GM18499 (cell line): ENCODE results near the gene SHC1.

Experiments used
- ATAC-seq: cut with Tn5 transposase; IDR thresholded peaks from one replicate; pipeline ENCODE4 v1.9.1; 2021; ENCODE audit warnings: moderate number of reproducible peaks; ENCODE audit not compliant: insufficient read depth, unreplicated experiment

The SHC1 gene

DNA sequence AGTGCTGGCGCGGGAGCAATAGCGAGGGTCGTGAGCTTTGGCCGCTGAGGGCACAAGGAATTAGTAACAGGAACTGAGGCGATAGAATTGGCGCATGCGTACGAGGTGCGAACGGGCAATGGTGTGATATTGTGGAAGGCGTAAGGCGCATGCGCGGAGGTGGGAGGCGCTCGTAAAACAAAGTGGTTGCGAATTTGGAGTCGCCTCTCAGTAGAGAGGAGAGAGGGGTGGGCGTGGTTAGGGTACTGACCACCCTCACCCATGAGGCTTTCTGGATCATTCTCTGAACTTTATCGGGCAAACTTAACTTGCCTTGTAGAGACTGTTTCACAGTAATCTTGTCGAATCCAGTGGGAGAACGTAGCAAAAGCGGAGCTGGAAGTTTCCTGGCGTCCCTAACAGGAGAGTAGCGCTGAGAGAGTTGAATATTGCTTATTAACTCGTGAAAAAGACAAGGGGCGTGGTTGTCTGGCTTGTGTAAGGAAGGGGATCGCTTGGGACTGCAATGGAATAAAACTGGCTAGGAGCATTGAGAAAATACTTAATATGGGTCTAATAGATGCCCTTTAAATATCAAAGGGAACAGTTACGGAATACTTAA is 4.4 kb upstream of the SHC1 start:
- peak; percentile 23 for ATAC-seq

DNA sequence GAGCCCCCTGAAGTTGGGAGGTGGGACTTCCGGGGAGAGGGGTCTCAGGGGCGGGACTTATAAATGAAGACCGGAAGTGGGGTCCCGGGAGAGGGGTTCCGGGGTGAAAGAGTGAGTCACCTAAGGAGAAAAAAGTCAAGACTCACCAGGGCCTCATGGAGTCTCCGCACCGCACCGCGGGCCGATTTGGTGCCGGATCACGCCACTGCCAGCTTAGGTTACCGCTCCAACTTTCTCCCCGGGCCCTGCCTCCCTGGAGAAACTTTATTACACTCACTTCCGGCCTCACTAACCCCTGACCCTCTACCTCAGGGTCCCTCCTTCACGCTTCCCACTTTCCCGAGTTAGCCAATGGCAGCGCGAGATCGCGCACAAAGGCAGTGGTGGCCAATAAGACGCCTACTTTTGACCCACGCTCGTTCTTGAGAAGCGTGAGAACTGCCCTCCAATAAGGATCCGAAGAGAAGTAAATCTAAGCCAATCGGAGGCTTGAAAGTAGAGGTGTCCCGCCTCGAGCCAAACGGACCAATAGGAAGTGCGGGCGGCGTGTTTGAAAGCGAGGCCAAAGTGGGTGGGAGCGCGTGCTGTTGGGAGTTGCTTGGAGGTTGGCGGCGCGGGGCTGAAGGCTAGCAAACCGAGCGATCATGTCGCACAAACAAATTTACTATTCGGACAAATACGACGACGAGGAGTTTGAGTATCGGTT is 3.7 kb upstream of the SHC1 start, which contains the start of gene CKS1B:
CKS1B (plus strand) TSS at position 580 of the 706 bp plus-strand sequence; CDS start at position 645, 65 bp downstream.
- peak; percentile 72 for ATAC-seq

DNA sequence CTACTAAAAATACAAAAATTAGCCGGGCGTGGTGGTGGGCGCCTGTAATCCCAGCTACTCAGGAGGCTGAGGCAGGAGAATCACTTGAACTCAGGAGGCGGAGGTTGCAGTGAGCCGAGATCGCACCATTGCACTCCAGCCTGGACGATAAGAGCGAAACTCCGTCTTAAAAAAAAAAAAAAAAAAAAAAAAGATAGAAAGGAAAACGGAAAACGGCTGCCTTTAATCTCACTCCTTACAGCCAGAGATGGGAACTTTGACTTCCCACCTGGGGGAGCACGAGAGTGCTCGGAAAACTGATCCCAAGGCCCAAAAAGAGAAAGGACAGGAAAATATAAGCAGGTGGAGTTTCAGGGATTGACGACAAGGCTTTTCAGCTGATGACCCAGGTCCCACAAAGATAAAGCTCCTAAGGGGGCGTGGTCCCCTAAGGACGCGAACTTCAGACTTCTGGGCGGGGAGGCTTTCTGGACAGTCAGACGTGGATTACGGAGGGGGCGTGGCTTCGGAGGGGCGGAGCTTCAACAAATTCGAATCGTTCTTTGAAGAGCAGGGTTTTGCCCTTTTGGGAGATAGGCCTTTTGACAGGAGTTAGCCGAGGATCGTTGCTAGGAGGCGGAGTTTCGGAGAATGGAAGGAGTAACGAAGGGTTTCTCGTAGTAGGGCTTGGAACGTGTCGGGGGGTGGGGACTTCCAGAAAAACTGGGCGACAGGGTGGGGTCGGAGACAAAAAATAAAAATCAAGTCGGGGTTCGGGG is 3.0 kb upstream of the SHC1 start:
- no peak for ATAC-seq

DNA sequence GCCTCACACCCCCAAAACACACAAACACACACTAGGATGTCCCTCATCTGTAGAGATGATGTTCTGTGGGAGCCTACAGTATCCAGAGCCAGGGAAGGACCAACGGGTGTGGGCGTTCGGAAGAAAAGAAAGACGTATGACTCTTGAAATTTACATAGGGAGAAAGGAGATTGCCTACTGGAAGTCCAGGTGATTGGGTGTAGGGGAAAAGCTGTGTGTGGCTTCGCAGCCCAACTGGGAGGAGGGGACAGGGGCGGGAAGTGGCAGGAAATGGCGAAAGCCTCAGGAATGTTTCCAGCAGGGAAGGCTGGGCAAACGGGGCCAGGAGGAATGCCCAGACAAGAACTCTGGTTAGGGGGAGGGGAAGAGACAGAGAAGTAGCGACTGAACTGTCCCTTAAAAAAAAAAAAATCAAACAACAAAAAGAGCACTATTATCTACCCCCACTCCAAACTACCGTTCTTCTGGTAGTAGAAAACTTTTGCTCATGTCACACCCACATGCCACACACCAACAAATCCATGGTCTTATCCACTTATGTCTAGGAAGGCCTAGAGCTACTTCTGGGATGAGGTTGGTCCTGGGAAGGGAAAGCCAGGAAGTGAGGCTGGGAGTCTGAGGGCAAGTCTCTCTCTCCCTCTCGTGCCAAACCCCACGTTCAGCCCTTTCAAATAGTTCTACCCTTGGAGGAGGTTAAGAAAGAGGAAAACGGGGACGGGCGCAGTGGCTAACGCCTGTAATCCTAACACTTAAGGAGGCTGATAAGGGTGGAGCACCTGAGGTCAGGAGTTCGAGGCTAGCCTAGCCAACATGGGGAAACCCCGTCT is 2.2 kb upstream of the SHC1 start:
- ATAC-seq: no peak

DNA sequence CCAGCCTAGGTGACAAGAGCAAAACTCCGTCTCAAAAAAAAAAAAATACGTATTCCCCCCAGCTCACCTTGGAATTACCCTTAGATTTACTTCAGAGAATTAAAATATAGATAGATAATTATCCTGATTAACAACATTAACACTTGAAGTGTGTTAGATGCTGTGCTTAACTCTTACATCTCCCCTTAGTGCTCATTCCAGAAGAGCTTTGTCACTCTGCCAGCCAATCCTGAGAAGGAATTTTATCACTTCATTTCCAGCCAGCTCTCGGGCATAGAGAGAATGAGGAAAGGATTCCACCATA is 1.6 kb upstream of the SHC1 start:
- ATAC-seq: no peak

DNA sequence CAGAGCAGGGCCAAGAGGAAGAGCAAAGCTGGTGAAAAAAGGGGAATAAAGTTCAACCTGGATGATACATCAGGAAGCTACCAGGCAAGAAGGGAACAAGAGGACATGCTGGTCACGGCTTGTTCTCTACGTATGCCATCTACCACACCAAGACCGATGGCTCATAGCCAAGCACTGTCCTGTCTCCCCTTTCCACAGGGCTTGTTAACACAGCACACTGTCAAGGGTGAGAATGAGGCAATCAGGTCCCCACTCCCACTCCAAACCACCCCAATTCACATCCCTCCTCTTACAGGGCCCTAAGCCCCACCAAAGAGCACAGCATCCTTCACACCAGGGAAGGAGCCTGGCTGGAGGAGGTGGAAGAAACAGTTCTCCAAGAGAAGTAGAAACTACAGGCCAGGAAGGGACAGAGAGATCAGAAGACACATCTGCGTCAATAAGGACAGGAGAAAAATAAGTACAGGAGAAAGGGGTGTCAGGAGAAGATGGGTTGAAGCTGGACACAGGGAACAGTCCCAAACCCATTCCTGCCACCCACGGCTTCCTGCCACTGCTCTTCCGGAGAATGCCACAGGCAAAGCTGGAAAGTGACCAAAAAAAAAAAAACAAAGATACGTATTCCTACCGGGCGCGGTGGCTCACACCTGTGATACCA is 923 bp upstream of the SHC1 start:
- ATAC-seq: no peak

DNA sequence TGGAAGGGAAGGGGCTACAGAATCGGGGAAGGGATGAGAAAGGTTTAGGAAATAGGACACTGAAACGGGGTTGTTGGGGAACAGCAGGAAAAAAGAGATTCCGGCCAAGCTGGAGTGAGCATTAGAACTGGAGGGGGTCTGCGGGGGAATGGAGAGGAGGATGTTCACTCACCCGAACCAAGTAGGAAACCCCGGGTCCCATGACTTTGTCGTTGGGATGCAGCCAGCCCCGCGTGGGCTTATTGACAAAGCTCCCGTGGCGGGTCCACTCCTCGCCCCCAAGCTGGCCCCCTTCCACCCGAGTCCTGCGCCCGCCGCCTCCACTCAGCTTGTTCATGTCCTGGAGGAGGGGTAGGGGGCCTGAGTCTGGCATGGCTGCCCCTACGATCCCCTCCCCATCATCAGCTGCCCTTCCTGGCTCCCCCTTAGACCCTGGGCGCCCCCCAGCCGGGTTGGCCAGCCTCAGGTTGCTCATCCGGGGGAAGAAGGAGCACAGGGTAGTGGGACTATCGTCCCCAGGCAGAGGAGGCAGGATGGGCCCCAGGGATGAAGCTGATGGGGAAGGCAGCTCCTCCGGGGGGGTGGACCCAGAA is 591 bp downstream of the SHC1 start:
- ATAC-seq: no peak

DNA sequence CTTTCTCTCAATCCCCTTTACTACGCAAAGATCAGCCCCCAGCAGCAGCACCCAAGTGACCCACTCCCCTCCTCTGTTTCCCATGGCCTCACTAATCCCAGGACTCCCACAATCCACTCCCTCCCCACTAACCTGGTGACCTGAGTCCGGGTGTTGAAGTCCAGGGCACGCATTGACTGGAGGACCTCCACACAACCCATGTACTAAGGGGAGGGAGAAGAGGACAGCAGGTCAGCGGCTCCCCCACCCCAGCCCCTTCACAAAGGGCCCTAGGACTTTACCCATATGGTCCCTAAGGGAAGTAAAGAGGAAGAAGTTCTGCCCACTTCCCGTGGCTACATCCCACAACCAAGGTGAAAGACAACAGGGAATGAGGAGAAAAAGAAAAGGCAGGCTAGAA is 1.3 kb downstream of the SHC1 start:
- ATAC-seq: no peak

DNA sequence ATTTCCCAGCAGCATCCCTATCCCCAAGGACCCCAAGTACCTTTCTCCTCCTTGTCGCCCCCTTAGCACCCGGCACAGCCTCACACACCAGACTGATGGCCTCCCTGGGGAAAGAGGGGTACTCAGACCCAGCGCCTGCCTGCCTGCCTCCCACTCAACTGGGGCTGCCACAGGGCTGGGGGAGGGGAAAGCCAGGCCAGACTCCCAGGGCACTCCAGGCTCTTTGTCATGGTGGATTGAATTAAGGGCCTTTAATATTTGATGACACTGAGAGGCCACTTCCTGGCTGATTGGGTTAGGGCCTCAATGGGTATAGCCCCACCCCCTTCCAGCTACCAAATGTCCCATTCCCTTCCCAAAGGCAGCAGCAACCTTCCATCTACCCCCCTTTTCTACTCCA is 1.8 kb downstream of the SHC1 start:
- ATAC-seq: no peak

DNA sequence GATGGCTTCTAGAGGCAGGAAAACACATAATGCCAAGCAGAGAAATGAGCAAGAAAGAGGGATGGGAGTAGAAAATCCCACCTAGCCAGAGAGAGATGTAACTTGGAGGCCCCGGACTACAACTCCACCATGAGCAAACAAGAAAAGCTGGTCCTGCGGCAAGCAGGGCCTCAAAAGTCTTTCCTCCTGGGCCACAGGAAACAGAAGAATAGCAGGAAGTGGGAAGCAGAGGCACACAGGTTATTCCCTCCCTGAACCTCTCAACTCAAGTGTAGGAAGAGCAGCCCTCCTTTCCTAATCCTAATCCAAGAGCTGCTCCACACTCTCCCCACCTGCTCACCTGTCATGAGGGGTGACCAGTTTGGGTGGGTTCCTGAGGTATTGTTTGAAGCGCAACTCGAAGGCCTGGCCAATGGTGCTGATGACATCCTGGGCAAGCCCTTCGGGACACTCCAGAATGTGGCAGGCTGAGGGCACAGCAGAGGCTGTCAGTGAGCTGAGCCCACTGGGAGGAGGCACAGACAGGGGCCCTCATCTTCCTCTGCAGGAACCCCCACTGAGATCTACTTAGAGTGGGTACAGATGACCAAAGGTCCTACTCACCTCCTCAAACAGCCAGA is 3.1 kb downstream of the SHC1 start:
- no peak for ATAC-seq

DNA sequence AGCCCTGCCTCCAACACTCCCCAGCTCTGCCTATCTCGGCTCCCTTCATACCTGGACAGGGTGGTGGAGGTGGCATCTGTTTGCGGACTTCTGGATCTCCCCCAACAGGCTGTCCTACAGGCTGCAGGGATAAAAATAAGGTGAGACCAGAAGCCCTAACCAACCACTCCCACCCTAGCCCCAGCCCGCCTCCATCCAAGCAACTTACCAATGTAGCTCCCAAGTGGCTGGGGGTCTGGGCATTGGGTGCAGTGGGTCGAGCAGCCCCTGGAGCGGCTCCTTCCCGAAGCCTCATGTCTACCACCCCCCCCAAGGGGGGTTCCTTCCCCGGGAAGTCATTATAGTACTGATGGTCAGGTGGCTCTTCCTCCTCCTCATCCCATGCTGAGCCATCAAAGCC is 4.4 kb downstream of the SHC1 start:
- ATAC-seq: no peak

DNA sequence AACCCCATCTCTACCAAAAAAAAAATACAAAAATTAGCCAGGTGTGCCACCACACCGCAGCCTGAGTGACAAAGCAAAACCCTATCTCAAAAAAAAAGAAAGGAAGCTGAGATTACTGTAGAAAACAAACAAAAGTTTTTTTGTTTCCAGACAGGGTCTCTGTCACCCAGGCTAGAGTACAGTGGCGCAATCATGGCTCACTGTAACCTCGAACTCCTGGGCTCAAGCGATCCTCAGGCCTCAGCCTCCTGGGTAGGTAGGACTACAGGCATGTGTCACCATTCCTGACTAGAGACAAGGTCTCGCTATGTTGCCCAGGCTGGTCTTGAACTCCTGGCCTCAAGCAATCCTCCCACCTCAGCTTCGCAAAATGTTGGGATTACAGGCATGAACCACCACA is 6.2 kb downstream of the SHC1 start:
- no peak for ATAC-seq

DNA sequence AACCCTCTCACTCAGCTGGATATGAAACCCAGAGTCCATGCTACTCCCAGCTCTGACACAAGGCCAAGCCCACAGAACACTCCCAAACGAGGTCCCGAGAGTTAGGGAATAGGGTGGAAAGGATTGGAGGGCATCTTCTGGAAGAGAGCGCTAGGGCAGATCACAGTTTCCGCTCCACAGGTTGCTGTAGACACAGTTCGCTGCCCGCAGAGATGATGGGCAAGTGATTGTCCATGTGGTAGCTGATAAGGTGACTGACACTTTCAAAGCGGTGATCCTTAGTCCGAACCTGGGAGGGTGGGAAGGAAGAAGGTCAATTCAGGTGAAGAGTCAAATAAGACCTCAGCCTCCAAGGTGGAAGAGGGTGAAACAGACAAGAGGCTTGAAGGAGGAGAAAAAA is 6.9 kb downstream of the SHC1 start:
- no peak for ATAC-seq

DNA sequence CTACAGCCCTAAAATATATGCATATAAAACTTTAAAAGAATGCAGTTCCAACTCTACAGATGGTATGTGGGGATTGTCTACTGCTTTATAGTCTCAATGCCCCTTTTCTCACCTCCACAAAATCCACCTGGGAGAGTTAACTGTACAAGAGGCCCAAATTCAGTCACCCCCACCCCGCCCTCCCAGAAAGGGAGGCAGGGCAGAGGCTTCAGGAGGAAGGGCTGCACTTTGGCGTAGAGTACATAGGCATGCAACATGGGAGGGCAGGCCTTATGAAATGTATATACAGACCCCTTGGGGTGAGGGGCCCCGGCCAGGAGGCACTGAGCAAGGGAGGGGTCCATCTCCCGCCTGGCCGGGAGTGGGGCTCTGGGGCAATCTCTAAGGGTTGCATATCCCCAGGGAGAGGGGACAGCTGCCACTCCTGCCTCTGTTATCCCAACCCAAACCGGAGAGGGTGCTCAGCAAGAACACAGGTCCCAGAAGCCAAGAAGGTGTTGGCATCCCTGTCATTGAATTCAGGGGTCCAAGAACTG is 7.7 kb downstream of the SHC1 start:
- ATAC-seq: no peak

DNA sequence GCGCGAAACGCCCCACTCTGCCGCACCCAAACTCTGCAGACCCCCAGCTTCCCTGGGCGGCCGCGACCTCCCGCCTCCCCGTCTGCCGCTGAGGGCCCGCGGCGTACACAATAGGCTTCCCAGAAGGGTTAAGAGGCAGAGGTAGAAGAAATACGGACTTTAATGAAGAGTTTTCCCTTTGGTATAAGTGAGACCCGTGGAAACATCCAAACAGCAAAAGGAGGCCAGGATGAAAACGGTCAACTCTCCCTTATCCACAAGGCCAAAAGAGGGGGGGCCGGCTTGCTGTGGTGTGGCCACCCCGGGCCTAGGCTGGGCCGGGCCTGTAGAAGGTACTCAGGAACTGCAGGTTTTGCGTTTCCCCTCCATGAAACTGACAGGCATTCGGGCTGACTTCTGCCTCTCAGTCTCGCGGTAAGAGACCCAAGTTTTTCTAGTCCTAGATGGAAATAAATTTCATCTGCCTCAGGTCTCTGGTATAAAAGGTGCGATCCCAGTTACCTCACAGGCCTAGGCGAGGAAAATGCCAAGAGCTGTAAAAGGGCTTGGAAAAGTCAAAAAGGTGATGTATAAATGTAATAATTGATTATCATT is 8.3 kb downstream of the SHC1 start:
- ATAC-seq: no peak

DNA sequence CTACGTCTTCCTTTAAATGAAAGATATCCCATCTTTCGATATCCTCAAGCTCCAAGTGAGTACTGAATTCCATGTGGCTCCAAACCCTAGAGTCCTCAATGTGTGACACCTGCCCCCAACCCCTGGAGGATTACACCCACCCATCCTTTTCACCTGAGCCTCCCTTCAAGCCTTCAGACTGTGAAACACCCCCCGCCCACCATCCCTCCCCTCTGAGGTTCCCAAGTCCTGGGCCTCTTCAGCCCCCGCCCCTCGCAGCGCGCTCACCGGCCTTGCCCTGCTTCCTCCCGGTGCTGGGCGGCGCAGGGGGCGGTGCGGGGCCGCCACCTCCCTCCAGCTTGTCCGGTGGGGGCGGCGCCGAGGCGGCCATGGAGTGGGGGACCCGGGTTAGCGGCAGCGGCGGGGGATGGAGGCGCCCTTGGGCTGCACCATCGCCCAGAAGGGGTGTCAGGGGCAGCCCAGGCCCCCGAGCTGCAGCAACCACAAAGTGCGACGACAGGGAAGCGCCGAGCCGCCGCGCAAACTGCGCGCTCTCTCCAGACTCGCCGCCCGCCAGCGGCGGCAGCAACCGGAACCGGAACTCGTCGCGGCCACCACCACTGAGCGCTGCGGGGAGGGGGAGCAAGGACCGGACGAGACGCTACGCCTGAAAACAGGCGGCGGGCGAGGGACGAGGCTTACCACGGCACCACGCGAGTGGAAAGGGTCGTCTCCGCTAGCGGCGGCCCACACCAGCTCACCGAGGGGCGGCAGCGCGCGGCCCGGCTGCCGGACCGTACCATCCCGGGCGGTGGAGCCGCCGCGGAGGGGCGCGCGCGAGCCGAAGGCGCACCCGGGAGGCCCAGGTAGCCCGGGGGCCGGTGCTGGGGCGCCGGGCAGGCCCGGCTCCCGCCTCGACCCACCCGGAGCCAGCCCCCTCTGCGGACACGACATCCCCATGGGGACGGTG is 9.1 kb downstream of the SHC1 start, which contains the start of gene PYGO2:
PYGO2 (minus strand) TSS at position 576 of the 949 bp plus-strand sequence; CDS start at position 370, 206 bp downstream.
- ATAC-seq: peak; percentile 35

DNA sequence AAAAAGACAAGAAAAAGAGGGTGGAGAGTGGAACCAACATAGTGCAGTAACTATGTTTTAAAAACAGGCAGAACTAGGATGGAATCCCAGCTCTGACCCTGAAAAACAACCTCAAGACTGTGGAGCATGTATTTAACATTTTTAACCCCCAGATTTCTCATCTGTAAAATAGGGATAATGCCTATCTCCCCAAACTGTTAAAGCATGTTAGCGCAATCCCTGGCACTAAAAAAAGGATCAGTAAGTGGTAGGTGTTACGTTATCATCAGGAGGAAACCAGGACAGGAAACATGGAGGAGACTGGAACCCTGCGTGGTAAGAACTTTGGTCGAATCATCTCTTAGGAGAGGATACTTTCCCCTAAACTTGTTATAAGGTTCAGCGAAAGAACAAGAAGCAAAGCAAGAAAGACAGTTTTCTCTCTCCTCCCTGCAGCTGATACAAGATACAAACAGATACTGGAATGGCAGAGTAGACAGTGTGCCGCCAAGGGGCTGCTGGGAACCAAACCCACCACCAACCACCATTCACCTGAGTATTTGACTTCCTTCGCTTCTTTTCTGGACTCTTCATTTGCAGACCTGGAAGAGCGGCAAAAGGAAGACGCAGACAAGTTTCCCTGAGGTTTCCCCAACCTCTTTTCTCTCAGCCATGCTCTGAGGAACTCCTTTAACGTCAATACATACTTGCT is 10.0 kb downstream of the SHC1 start:
- ATAC-seq: no peak
